HEK293 (cell line): Measurements from ENCODE around the gene MYORG.

Experiments
- CTCF ChIA-PET: fragments of 350-600 bp; formaldehyde crosslinking; extraction: SDS; loops from one replicate; lab custom pipeline; 2021; ENCODE audit warnings: antibody characterized with exemption; lab: Yijun Ruan, JAX
- POLR2A ChIA-PET: fragments of 300-600 bp; formaldehyde crosslinking; extraction: SDS; loops from one replicate; lab custom pipeline; 2020; ENCODE audit warnings: antibody characterized with exemption, inconsistent platforms; lab: Yijun Ruan, JAX
- H3K27ac ChIP-seq: fragments of 200-500 bp; sonication (Bioruptor generic); 2 replicates; pipeline ENCODE4 v1.5.1; 2014; ENCODE audit warnings: low read depth, low read length, control low read depth, inconsistent platforms; ENCODE audit errors: extremely low read depth
- H3K36me3 ChIP-seq, 2 experiments: fragments of 200-500 bp in 1 of 2; sonication (Bioruptor generic) in 1 of 2; 1 replicate in 1 of 2; 2 replicates in 1 of 2; pipeline ENCODE4 v1.5.1; 2014 to 2017; ENCODE audit warnings: inconsistent platforms in 2 of 2, low read length in 2 of 2; ENCODE audit not compliant: control insufficient read depth in 2 of 2, insufficient read depth in 1 of 2
- H3K4me1 ChIP-seq: fragments of 200-500 bp; sonication (Bioruptor generic); 2 replicates; pipeline ENCODE4 v1.5.1; 2014; ENCODE audit warnings: mild to moderate bottlenecking, low read length, inconsistent platforms; ENCODE audit not compliant: control insufficient read depth, insufficient read depth
- H3K4me3 ChIP-seq: 2 replicates; pipeline ENCODE4 v1.5.1; 2011; ENCODE audit warnings: low read depth, mild to moderate bottlenecking, control low read depth, low read length, moderate library complexity
- H3K9me3 ChIP-seq: fragments of 200-500 bp; sonication (Bioruptor generic); 2 replicates; pipeline ENCODE4 v1.5.1; 2014; ENCODE audit warnings: low read depth, low read length, inconsistent platforms; ENCODE audit not compliant: control insufficient read depth, insufficient read depth
- FEZF1 ChIP-seq: fragments of 450-650 bp; formaldehyde crosslinking; IDR thresholded peaks from 2 replicates; pipeline ENCODE4 v1.5.1; 2016; ENCODE audit warnings: missing biosample characterization, missing genetic modification characterization
- KLF1 ChIP-seq: fragments of 450-650 bp; formaldehyde crosslinking; IDR thresholded peaks from 2 replicates; pipeline ENCODE4 v1.5.1; 2016; ENCODE audit warnings: missing biosample characterization, missing genetic modification characterization
- MYNN ChIP-seq: fragments of 450-650 bp; formaldehyde crosslinking; IDR thresholded peaks from 2 replicates; pipeline ENCODE4 v1.5.1; 2016; ENCODE audit warnings: missing biosample characterization, missing genetic modification characterization, borderline replicate concordance
- SALL2 ChIP-seq: fragments of 450-650 bp; formaldehyde crosslinking; IDR thresholded peaks from 2 replicates; pipeline ENCODE4 v1.5.0; 2017; ENCODE audit warnings: missing biosample characterization, mild to moderate bottlenecking, missing genetic modification characterization, borderline replicate concordance
- SP2 ChIP-seq: fragments of 450-650 bp; formaldehyde crosslinking; IDR thresholded peaks from 2 replicates; pipeline ENCODE4 v1.5.1; 2016; ENCODE audit warnings: missing biosample characterization, missing genetic modification characterization
- ZNF114 ChIP-seq: fragments of 450-650 bp; formaldehyde crosslinking; IDR thresholded peaks from 2 replicates; pipeline ENCODE4 v1.5.0; 2017; ENCODE audit warnings: missing biosample characterization, missing genetic modification characterization
- ZNF146 ChIP-seq: fragments of 450-650 bp; formaldehyde crosslinking; IDR thresholded peaks from 2 replicates; pipeline ENCODE4 v1.5.1; 2016; ENCODE audit warnings: missing biosample characterization, missing genetic modification characterization
- ZNF239 ChIP-seq: fragments of 450-650 bp; formaldehyde crosslinking; IDR thresholded peaks from 2 replicates; pipeline ENCODE4 v1.5.1; 2016; ENCODE audit warnings: missing biosample characterization, missing genetic modification characterization
- ZNF248 ChIP-seq: fragments of 450-650 bp; formaldehyde crosslinking; IDR thresholded peaks from 2 replicates; pipeline ENCODE4 v1.5.1; 2017; ENCODE audit warnings: missing biosample characterization, missing genetic modification characterization
- ZNF292 ChIP-seq: fragments of 450-650 bp; formaldehyde crosslinking; IDR thresholded peaks from 2 replicates; pipeline ENCODE4 v1.5.1; 2016; ENCODE audit warnings: low read depth, missing biosample characterization, missing genetic modification characterization, borderline replicate concordance
- ZNF555 ChIP-seq: fragments of 450-650 bp; formaldehyde crosslinking; conservative IDR thresholded peaks from 2 replicates; pipeline ENCODE4 v1.5.1; 2017; ENCODE audit warnings: missing biosample characterization, mild to moderate bottlenecking, missing genetic modification characterization, inconsistent platforms
- ZNF558 ChIP-seq: fragments of 450-650 bp; formaldehyde crosslinking; IDR thresholded peaks from 2 replicates; pipeline ENCODE4 v1.5.1; 2016; ENCODE audit warnings: missing biosample characterization, missing genetic modification characterization
- ZNF837 ChIP-seq: fragments of 450-650 bp; formaldehyde crosslinking; IDR thresholded peaks from 2 replicates; pipeline ENCODE4 v1.5.1; 2016; ENCODE audit warnings: missing biosample characterization, missing genetic modification characterization
- TF ChIP-seq, protein P1 (sequence below): fragments of 450-650 bp; IDR thresholded peaks from 2 replicates; pipeline ENCODE4 v1.5.1; 2018; ENCODE audit warnings: missing biosample characterization, missing genetic modification characterization
- TF ChIP-seq, protein P2 (sequence below): fragments of 450-650 bp; formaldehyde crosslinking; IDR thresholded peaks from 2 replicates; pipeline ENCODE4 v1.5.1; 2016; ENCODE audit warnings: missing biosample characterization, missing genetic modification characterization
- TF ChIP-seq, protein P3 (sequence below): fragments of 450-650 bp; formaldehyde crosslinking; IDR thresholded peaks from 2 replicates; pipeline ENCODE4 v1.5.1; 2016; ENCODE audit warnings: missing biosample characterization, missing genetic modification characterization
- TF ChIP-seq, protein P4 (sequence below): fragments of 450-650 bp; formaldehyde crosslinking; IDR thresholded peaks from 2 replicates; pipeline ENCODE4 v1.5.1; 2016; ENCODE audit warnings: missing biosample characterization, missing genetic modification characterization
- TF ChIP-seq, protein P5 (sequence below): fragments of 450-650 bp; formaldehyde crosslinking; IDR thresholded peaks from 2 replicates; pipeline ENCODE4 v1.5.1; 2016; ENCODE audit warnings: missing biosample characterization, missing genetic modification characterization
- TF ChIP-seq, protein P6 (sequence below): fragments of 450-650 bp; IDR thresholded peaks from 2 replicates; pipeline ENCODE4 v1.5.1; 2018; ENCODE audit warnings: missing biosample characterization, mild to moderate bottlenecking, missing genetic modification characterization

The MYORG gene

DNA sequence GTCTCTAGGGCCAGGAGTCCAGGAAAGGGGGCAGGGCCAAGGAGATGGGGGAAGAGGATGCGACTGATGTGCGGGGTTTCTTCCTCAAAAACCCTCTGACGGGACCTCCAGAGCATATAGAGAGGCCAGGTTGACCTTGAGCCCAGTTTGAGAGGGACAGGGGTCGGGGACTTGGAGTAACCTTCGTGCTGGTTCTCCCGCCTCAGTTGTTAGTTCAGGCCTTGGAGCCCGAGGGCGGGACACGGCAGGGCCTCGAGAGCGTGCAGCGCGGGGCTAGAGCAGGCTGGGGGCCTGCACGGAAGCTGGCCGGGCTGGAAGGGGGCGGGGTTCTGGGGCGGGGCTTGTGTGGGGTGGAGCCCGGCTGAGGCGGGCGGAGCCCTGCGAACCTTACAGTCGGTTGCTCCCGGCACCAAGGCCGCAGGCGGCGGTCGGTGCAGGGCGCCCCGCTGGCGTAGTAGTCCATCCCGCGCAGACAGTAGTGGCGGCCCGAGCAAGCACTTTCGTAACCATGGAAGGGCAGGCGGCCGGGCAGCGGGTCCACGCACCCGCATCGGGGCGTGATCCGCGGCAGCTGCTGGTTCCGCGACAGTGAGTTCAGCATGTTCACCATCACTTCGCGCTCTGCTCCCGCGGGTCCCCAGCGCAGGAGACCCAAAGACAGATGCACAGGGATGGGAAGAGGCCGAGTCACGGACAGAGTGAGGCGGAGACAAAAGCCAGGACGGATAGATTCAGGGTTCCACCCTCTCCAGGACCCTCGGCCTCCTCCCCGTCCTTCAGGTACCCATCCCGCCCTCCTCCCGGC lies 4.0 kb upstream of the MYORG start (continued):
- TF ChIP-seq, protein P1, sequence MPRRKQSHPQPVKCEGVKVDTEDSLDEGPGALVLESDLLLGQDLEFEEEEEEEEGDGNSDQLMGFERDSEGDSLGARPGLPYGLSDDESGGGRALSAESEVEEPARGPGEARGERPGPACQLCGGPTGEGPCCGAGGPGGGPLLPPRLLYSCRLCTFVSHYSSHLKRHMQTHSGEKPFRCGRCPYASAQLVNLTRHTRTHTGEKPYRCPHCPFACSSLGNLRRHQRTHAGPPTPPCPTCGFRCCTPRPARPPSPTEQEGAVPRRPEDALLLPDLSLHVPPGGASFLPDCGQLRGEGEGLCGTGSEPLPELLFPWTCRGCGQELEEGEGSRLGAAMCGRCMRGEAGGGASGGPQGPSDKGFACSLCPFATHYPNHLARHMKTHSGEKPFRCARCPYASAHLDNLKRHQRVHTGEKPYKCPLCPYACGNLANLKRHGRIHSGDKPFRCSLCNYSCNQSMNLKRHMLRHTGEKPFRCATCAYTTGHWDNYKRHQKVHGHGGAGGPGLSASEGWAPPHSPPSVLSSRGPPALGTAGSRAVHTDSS (tag by site-specific recombination): no peak
- TF ChIP-seq, protein P2, sequence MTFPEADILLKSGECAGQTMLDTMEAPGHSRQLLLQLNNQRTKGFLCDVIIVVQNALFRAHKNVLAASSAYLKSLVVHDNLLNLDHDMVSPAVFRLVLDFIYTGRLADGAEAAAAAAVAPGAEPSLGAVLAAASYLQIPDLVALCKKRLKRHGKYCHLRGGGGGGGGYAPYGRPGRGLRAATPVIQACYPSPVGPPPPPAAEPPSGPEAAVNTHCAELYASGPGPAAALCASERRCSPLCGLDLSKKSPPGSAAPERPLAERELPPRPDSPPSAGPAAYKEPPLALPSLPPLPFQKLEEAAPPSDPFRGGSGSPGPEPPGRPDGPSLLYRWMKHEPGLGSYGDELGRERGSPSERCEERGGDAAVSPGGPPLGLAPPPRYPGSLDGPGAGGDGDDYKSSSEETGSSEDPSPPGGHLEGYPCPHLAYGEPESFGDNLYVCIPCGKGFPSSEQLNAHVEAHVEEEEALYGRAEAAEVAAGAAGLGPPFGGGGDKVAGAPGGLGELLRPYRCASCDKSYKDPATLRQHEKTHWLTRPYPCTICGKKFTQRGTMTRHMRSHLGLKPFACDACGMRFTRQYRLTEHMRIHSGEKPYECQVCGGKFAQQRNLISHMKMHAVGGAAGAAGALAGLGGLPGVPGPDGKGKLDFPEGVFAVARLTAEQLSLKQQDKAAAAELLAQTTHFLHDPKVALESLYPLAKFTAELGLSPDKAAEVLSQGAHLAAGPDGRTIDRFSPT (tag by site-specific recombination): no peak
- TF ChIP-seq, all 188 proteins: peak for 7

DNA sequence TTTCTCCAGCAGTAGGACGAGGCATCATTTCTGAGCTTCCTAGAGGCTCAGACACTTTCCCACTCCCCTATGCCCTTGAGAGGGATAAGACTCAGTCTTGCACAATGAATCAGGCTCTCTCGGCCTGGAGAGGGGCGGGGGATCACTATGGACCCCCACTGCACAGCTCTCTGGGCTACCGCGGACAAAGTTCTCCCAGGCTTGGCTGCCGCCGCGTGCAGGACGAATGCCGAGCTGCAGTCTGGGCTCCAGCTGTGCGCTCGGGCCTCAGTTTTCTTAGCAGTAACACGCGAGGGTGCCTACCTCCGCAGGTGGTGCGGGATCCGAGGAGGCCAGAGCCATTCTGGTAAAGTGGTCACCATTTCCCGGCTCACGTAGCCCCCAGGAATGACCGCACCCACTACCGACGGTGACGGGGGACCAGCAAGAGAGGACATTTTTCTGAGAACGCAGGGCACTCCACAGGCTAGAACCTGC lies 3.4 kb upstream of the MYORG start:
- ChIA-PET POLR2A (no interaction called here), CTCF (interaction anchor here (0.9 to 10.7 kb wide), 9 partner anchors 8 to 211 kb away, joined by 3 to 172 read pairs (median 4); no protein-coding TSS in a partner anchor)
- TF ChIP-seq ZNF248 (tag by site-specific recombination): no peak
- no peak for TF ChIP-seq ZNF292 (tag by site-specific recombination)
- no peak for TF ChIP-seq SALL2 (tag by site-specific recombination)
- TF ChIP-seq, protein P3, sequence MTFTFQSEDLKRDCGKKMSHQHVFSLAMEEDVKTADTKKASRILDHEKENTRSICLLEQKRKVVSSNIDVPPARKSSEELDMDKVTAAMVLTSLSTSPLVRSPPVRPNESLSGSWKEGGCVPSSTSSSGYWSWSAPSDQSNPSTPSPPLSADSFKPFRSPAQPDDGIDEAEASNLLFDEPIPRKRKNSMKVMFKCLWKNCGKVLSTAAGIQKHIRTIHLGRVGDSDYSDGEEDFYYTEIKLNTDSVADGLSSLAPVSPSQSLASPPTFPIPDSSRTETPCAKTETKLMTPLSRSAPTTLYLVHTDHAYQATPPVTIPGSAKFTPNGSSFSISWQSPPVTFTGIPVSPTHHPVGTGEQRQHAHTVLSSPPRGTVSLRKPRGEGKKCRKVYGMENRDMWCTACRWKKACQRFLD (tag by site-specific recombination): no peak
- TF ChIP-seq KLF1 (tag by site-specific recombination): no peak
- no peak for TF ChIP-seq ZNF837 (tag by site-specific recombination)
- TF ChIP-seq, protein P4, sequence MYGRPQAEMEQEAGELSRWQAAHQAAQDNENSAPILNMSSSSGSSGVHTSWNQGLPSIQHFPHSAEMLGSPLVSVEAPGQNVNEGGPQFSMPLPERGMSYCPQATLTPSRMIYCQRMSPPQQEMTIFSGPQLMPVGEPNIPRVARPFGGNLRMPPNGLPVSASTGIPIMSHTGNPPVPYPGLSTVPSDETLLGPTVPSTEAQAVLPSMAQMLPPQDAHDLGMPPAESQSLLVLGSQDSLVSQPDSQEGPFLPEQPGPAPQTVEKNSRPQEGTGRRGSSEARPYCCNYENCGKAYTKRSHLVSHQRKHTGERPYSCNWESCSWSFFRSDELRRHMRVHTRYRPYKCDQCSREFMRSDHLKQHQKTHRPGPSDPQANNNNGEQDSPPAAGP (tag by site-specific recombination): no peak
- TF ChIP-seq ZNF114 (tag by site-specific recombination): no peak
- no peak for TF ChIP-seq ZNF146 (tag by site-specific recombination)
- TF ChIP-seq, protein P5, sequence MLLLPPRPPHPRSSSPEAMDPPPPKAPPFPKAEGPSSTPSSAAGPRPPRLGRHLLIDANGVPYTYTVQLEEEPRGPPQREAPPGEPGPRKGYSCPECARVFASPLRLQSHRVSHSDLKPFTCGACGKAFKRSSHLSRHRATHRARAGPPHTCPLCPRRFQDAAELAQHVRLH (tag by site-specific recombination): no peak
- no peak for TF ChIP-seq MYNN
- TF ChIP-seq, protein P6, sequence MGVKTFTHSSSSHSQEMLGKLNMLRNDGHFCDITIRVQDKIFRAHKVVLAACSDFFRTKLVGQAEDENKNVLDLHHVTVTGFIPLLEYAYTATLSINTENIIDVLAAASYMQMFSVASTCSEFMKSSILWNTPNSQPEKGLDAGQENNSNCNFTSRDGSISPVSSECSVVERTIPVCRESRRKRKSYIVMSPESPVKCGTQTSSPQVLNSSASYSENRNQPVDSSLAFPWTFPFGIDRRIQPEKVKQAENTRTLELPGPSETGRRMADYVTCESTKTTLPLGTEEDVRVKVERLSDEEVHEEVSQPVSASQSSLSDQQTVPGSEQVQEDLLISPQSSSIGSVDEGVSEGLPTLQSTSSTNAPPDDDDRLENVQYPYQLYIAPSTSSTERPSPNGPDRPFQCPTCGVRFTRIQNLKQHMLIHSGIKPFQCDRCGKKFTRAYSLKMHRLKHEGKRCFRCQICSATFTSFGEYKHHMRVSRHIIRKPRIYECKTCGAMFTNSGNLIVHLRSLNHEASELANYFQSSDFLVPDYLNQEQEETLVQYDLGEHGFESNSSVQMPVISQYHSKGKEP (tag by site-specific recombination): no peak
- TF ChIP-seq ZNF555 (tag by site-specific recombination): no peak
- TF ChIP-seq SP2 (tag by site-specific recombination): no peak
- no peak for TF ChIP-seq FEZF1
- no peak for TF ChIP-seq ZNF558
- TF ChIP-seq ZNF239 (tag by site-specific recombination): no peak
- H3K4me1 ChIP-seq: no peaks in the 10 kb centered on the region; the same call in none of the 2 replicates
- no peak overlapping the region for H3K4me3 ChIP-seq
- H3K27ac ChIP-seq: no peak overlapping the region
- no peaks in the 10 kb centered on the region for H3K36me3 ChIP-seq
- no peaks in the 10 kb centered on the region for H3K9me3 ChIP-seq
